GM11168 (cell line): ENCODE measurements around the gene MCCC2.
"Not testable (repeated sequence)": the region's sequence is repeated elsewhere in the genome, so short reads cannot be mapped to it uniquely, and the experiment has no call there.

Experiments used
- in situ Hi-C: fragments of 300-500 bp; cut with MboI; formaldehyde crosslinking; loops from one replicate; pipeline ENCODE4 v1.12.0; 2022; ENCODE audit warnings: low sequenced_read_pairs; ENCODE audit not compliant: unreplicated experiment

MCCC2 gene

GRCh38 chr5:71596169-71596568, 9.0 kb downstream of the MCCC2 start:
- in situ Hi-C loops: no loop called here

DNA sequence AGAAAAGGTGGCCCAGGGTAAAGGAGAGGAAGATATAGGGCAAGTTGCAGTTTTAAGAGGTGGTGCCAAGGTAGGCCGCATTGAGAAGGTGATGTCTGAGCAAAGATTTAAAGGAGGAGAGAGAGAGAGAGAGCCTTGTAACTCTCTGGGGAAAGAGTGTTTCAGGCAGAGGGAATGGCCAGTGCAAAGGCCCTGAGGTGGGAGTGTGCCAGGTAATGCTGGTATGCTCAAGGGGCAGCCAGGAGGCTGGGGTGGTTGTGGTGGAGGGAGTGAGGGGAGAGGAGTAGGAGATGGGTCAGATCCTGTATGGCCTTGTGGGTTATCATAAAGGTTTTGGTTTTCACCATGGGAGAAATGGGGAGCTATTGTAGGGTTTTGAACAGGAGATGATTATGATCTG, 9.9 kb downstream of the MCCC2 start:
- in situ Hi-C loops: no loop called here

GRCh38 chr5:71600783-71601182, 13.6 kb downstream of the MCCC2 start:
- in situ Hi-C loops: no loop called here

DNA sequence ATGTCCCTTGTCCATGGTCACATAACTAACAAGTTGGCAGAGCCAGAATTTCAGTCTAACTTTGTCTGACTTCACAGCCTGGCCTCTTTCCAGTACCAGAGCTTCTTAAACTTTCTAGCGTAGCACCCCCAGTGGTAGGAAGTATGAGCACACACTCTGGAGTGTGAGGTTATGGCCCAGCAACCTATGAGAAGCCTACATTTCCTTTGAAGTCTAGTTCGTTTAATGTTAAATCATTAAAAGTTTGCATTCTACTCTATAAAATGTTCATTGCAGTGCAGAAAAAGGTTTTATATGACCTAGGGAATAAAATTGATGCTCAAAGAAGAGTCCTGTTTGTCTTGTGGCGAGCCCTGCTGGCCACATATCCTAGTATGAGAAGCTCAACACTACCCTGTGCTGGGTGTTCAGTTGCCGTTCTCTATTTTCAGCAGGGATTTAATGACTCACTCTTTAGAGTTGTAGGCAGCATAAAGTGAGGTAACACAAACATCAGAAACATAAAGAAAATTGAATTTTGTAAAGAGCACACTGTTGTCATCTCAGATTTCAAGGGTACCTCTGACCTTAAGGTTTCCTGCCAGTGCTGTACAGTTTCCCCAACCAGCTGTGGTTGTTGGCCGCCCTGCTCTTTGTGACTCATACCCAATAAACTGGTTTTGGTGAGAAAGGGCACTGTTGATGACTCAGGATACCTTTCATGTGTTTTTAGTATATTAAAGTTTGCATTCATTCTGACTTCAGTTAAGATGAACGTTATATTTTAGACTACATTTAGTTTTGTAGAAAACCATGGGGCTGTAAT, 14.3 kb downstream of the MCCC2 start:
- in situ Hi-C loops: no loop called here

GRCh38 chr5:71609916-71610315, 22.8 kb downstream of the MCCC2 start:
- in situ Hi-C loops: not testable (repeated sequence)

GRCh38 chr5:71615809-71616208, 28.7 kb downstream of the MCCC2 start:
- in situ Hi-C loops: no loop called here

- in situ Hi-C loops: no loop called here
Measured at GRCh38 chr5:71620630-71621029, 33.5 kb downstream of the MCCC2 start.

GRCh38 chr5:71621268-71621667, 34.1 kb downstream of the MCCC2 start:
- in situ Hi-C loops: no loop called here

DNA sequence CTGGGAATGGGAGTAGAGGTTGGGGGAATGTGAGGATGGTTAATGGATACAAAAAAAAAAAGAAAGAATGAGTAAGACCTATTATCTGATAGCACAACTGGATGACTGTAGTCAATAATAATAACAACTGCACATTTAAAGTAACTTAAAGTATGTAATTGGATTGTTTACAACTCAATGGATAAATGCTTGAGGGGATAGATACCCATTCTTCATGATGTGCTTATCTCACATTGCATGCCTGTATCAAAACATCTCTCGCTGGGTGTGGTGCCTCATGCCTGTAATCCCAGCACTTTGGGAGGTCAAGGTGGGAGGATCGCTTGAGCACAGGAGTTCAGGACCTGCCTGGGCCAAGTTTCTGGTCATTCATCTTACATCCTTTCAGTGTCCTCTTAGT, 34.6 kb downstream of the MCCC2 start:
- in situ Hi-C loops: no loop called here

DNA sequence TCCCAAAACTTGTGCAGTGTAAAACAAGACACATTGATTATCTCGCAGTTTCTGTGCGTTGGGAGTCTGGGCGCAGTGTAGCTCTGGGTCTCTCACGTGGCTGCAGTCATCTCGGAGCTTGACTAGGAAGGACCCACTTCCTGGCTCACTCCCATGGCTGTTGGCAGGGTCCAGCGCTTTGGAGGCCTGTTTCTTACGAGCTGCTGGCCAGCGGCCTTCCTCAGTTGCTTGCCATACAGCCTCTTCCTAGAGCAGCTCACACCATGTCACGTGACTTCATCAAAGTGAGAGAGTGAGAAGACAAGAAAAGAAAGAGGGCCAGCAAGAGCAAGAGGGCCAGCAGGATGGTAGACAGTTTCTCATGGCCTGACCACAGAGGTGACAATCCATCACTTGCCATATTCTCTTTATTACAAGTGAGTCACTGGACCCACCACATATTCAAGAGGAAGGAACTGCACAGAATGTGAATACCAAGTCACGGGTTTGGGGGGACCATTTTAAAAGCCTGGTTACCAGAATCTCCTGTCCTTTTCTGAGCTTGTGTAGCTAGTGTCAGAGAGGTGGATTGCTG, 36.2 kb downstream of the MCCC2 start:
- in situ Hi-C loops: no loop called here

- in situ Hi-C loops: no loop called here
Measured at GRCh38 chr5:71629950-71630349, 42.8 kb downstream of the MCCC2 start.

GRCh38 chr5:71631070-71631469, 43.9 kb downstream of the MCCC2 start:
- in situ Hi-C loops: no loop called here

DNA sequence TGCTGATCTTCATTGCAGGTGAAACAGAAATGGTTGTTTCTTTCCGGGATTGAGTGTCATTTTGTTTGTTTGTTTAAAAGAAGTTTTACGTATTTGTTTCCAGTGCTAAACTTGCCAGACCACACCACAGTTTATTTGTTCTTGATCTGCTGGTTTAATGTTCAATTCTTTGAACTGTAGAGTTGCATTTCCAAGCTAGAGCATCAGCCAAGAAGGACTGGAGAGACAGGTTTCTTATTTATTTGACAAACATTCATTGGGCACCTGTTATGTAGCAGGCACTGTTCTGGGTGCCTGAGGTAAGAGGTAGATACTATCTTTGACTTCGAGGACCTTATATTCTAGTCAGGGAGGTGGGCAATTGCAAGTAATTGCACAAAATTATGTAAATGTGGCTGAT, 45.0 kb downstream of the MCCC2 start:
- in situ Hi-C loops: no loop called here

GRCh38 chr5:71633255-71634155, 46.4 kb downstream of the MCCC2 start:
- in situ Hi-C loops: no loop called here

GRCh38 chr5:71637133-71637532, 50.0 kb downstream of the MCCC2 start:
- in situ Hi-C loops: no loop called here

DNA sequence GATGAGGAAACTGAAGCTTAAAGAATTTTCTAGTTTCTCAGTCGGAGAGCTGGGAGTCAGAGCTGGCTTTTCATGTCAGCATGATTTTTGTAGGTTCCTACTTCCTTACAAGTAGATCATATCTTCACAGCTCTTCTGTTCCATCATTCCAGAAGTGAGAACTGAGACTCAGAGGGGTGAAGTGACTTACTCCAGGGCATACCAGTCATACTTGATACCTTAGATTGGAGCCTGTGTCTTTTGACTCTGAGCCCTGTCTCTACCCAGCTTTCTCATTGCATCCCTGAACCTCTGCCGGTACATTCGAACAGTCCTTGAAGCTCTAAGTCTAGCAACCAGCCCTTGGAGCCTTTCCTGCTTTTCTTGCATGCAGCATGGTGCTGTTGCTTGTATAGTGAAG, 53.3 kb downstream of the MCCC2 start:
- in situ Hi-C loops: no loop called here

DNA sequence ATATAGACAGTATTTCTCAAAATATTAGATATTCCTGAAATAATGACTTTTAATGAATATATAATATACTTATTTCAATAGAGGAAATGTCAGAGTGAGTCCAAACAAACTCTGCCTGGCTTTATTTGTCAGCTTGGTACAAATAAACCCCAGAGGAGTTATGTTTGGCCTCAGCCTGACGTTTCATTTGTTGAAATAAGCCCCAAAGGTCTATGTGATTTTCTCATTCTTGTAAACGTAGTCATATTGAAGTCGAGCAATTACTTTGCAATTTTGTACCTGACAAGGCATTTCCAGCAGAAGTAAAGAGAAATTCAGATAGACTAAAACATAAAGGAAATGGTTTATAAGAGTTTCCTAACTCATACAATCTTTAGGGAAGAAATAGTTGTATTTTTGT, 57.9 kb downstream of the MCCC2 start:
- in situ Hi-C loops: no loop called here

GRCh38 chr5:71650940-71651339, 63.8 kb downstream of the MCCC2 start:
- in situ Hi-C loops: not testable (repeated sequence)

DNA sequence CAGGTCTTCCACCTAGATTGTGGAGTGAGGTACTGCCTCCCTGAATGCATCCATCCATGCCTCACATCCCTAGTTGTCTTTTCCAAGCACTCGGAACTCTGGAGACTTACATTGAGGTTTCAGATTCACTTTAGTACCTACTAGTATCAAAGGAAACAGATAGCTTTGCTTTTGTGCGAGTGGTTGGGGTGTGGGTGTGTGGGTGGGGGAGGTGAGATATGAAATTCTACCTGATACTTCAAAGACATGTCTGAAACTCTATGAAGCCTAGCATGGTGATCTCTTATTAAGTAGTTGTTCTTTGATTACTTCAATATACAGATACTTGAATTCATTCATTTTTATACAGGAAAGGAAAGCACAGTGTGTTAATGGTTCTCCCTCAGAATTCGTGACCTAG, 64.4 kb downstream of the MCCC2 start:
- in situ Hi-C loops: no loop called here

DNA sequence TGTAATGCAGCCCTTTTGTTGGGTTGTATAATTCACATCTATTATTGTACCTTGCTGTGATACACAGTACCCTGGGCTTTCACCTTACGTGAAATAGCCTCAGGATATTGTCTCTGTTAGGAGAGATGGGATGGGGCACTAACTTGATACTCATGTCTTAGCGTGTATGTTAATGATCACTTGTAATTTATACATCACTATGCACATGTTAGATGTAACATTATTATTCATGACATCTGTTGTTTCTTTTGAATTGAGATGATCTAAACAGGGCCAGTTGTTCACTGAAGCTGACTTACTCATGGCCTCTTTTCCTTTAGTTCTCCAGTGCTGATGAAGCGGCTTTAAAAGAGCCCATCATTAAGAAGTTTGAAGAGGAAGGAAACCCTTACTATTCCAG, 65.2 kb downstream of the MCCC2 start:
- in situ Hi-C loops: no loop called here
